Ovary (tissue), 9 donors: ENCODE measurements around the gene FAM184B. TPM values are rescaled to one million over a fixed set of nuclear protein-coding genes. Genes with fewer than 3 reads are reported as not detected.

Experiments
- DNase-seq, 5 donors: peaks; one replicate each; pipeline ENCODE4 v3.0.0-alpha.2; 2019 to 2020
- H3K27ac ChIP-seq, 2 donors: fragments of 200-600 bp; one replicate each; pipeline versions ENCODE4 v1.5.1 to v1.8.0; 2019 to 2022
- H3K27me3 ChIP-seq: fragments of 200-600 bp; one replicate; pipeline ENCODE4 v1.8.0; 2022
- H3K36me3 ChIP-seq: fragments of 200-600 bp; sonication (generic); one replicate; pipeline ENCODE4 v1.5.1; 2019
- H3K4me1 ChIP-seq: one replicate; pipeline ENCODE4 v1.8.1; 2013; ENCODE audit warnings: mild to moderate bottlenecking, moderate library complexity; ENCODE audit not compliant: insufficient read depth
- H3K4me3 ChIP-seq: fragments of 200-600 bp; sonication (generic); one replicate; pipeline ENCODE4 v1.5.1; 2017
- H3K9me3 ChIP-seq, 2 donors: fragments of 200-600 bp in 1 of 2; sonication (generic) in 1 of 2; one replicate each; pipeline versions ENCODE4 v1.5.1 to v1.8.1; 2013 to 2019; ENCODE audit warnings: mild to moderate bottlenecking in 1 of 2, moderate library complexity in 1 of 2
- EP300 ChIP-seq: sonication (generic); formaldehyde crosslinking; IDR thresholded peaks from one replicate; pipeline ENCODE4 v1.6.1; 2017; ENCODE audit warnings: antibody characterized with exemption
- POLR2A ChIP-seq: fragments of 450-650 bp; IDR thresholded peaks from one replicate; pipeline ENCODE4 v1.6.1; 2017; ENCODE audit warnings: antibody characterized with exemption, mild to moderate bottlenecking, moderate library complexity
- WGBS, 3 donors: extraction: QIAGEN DNeasy Blood & Tissue Kit in 1 of 3; methylation state at CpG; one replicate each; pipeline versions ENCODE4 v1.1.5 to v1.1.7; 2013 to 2017; 5-methylcytosine and 5-hydroxymethylcytosine counted together
- intact Hi-C, 4 donors: fragments of 100-400 bp; cut with DNase I; formaldehyde crosslinking; loops; one replicate each; pipeline versions ENCODE4 v1.11.0 to v1.15.1; 2022 to 2023
- polyA plus RNA-seq, 2 donors: library from polyadenylated mRNA; stranded (reverse); fragments of 200-250 nt in 1 of 2; fragments of 350-450 nt in 1 of 2; fragmentation: Illumina TruSeq in 1 of 2; extraction: RNeasy Lipid Tissue Mini Kit (QIAGEN cat#74804) in 1 of 2; gene quantifications; one replicate each; pipeline ENCODE4 v1.2.3, GENCODE V29; 2013 to 2014
- total RNA-seq, 7 donors: library from RNA; depleted of rRNA in 2 of 7; stranded (reverse); fragments of >200 nt in 2 of 7; fragmentation: NEBNext Ultra II Directional in 3 of 7; extraction: Animal tissue kit (Norgen Biotek cat#: 25700) in 3 of 7; gene quantifications; one replicate each; pipeline versions ENCODE4 v1.1.0 to v1.2.4, GENCODE V29; 2016 to 2023
- TF ChIP-seq, protein P1 (sequence below), 3 donors: fragments of 450-650 bp in 2 of 3; fragments of 200-600 bp in 1 of 3; IDR thresholded peaks; one replicate each; pipeline versions ENCODE4 v1.5.1 to v1.8.0; 2016 to 2022; ENCODE audit warnings: antibody characterized with exemption in 3 of 3, mild to moderate bottlenecking in 1 of 3
- donor health status: DM: no; HTN: no; CAD: no; lungs with moderate emphysema.
- donor health status: DM: no; HTN: no; CAD: no.
- donor health status: Bipolar disorder and iron deficiency.
- donor health status: DM: yes; HTN: yes; CAD: no.
- donor health status: DM: no; HTN: no; CAD: no.
- donor health status: DM: yes; HTN: yes; CAD: no.

The FAM184B gene
- total and polyA plus RNA-seq, 9 donors, result 0.03 to 0.17 (median 0.04) TPM; not detected in 5

DNA sequence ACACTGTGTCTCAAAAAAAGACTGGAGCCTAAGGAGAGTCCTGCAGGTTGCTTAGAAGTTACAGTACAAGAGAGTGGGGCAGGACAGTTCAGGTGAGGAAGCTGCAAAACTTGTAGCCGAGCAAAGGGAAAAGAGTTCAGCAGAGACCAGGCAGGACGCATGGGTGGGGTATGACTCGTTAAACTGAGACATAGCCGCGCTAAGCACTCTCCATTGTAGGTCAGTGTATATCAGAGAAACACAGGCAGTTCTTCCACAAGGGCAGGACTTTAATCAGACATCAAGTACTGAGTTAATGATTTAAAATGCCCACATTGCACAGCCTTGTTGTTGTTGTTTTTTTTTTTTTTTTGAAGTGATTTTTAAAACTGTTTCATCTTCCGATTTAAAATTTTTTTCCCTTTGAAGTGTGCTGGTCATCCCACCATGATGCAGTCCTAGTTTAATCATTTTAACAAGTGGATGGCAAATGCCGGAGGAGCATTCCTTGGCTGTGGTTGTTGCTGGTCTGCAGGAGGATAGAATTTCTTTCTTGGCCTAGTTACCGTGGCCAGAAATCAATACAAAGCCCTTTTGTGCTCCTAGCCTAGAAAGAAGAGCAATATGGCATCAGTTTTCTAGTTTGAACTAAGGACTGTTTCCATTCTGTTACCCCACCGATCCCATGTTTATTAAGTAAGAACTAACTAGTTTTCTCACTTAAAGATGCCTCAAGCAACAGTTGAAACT, 194.2 kb downstream of the FAM184B start:
- no peaks in the 10 kb centered on the region for H3K4me1 ChIP-seq
- H3K27ac ChIP-seq, result no peak overlapping the region
- DNase-seq, result no peak
- WGBS, 3 donors, result 90 to 93% (median 90%) methylated on average over 9 of the region's 9 CpGs
- no peaks in the 10 kb centered on the region for H3K36me3 ChIP-seq
- TF ChIP-seq EP300, result no peak
- TF ChIP-seq, protein P1, sequence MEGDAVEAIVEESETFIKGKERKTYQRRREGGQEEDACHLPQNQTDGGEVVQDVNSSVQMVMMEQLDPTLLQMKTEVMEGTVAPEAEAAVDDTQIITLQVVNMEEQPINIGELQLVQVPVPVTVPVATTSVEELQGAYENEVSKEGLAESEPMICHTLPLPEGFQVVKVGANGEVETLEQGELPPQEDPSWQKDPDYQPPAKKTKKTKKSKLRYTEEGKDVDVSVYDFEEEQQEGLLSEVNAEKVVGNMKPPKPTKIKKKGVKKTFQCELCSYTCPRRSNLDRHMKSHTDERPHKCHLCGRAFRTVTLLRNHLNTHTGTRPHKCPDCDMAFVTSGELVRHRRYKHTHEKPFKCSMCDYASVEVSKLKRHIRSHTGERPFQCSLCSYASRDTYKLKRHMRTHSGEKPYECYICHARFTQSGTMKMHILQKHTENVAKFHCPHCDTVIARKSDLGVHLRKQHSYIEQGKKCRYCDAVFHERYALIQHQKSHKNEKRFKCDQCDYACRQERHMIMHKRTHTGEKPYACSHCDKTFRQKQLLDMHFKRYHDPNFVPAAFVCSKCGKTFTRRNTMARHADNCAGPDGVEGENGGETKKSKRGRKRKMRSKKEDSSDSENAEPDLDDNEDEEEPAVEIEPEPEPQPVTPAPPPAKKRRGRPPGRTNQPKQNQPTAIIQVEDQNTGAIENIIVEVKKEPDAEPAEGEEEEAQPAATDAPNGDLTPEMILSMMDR (IDR thresholded peaks at IDR 0.05), result no peak
- no peak for TF ChIP-seq POLR2A
- H3K4me3 ChIP-seq, result no peak overlapping the region
- intact Hi-C loops, result no loop called here
- H3K9me3 ChIP-seq, result no peaks in the 10 kb centered on the region
- H3K27me3 ChIP-seq, result no peaks in the 10 kb centered on the region

DNA sequence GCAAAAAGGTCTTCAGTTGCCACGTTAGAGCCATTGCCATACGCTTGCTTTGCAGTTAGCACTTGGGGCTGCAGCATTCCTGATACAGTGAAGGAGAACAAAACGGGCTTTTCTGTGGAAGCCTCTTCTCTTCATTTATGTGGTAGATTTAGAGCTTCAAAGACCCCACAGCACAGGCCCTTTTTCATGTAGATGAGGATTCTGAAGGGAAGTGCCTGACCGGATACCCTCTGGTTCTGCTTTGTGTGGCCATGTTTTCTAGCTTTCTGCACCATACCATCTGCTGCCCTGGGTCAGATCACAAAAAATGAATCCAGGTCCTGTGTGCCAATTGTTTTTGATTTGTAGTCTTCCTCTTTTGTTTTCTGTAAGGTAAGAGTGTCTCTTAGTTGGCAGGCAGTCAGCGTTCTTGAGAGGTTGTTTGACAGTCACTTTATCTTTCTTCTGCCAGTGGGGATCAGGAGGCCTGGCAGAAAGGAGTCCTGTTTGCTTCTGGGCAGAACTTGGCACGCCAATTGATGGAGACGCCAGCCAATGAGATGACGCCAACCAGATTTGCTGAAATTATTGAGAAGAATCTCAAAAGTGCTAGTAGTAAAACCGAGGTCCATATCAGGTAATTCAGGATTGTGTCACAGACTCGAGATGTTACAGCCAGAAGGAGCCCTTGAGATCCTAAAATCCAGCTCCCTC, 196.8 kb downstream of the FAM184B start:
- 87 to 91% (median 90%) methylated on average over 10 of the region's 10 CpGs for whole genome bisulfite sequencing, 3 donors
- intact Hi-C loops, result no loop called here
- no peak overlapping the region for H3K4me3 ChIP-seq
- no peaks in the 10 kb centered on the region for H3K9me3 ChIP-seq
- no peak overlapping the region for H3K27ac ChIP-seq
- no peak for DNase-seq
- H3K36me3 ChIP-seq, result no peaks in the 10 kb centered on the region
- H3K4me1 ChIP-seq, result no peaks in the 10 kb centered on the region
- H3K27me3 ChIP-seq, result no peaks in the 10 kb centered on the region
- TF ChIP-seq EP300, result no peak
- TF ChIP-seq, protein P1 (IDR thresholded peaks at IDR 0.05), result no peak
- TF ChIP-seq POLR2A, result no peak

DNA sequence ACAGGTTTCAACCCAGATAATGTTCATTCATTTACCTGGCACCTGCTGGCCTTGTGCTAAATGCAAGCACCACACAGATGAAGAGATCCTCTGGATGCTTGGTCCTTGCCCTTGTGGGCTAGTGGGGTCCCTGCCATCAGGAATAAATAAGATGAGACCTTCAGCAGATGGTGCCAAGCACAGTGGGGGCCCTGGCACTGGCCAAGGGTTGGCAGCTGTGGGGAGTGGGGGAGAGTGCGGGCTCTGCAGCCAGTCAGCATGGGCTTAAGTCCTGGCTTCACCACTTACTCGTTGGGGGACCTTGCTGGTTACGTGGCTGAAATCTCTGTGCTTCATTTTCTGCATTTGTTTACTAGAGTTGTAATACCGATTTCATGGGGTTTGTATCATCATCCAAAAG, 197.5 kb downstream of the FAM184B start:
- H3K4me1 ChIP-seq, result no peaks in the 10 kb centered on the region
- H3K27me3 ChIP-seq, result no peaks in the 10 kb centered on the region
- TF ChIP-seq EP300 (no peak), POLR2A (no peak)
- TF ChIP-seq, protein P1 (IDR thresholded peaks at IDR 0.05), result no peak
- intact Hi-C loops, result no loop called here
- H3K27ac ChIP-seq, result no peak overlapping the region
- no peak overlapping the region for H3K4me3 ChIP-seq
- H3K36me3 ChIP-seq, result no peaks in the 10 kb centered on the region
- 87 to 95% (median 88%) methylated on average over 4 of the region's 4 CpGs for WGBS, 3 donors
- no peaks in the 10 kb centered on the region for H3K9me3 ChIP-seq
- no peak for DNase-seq

DNA sequence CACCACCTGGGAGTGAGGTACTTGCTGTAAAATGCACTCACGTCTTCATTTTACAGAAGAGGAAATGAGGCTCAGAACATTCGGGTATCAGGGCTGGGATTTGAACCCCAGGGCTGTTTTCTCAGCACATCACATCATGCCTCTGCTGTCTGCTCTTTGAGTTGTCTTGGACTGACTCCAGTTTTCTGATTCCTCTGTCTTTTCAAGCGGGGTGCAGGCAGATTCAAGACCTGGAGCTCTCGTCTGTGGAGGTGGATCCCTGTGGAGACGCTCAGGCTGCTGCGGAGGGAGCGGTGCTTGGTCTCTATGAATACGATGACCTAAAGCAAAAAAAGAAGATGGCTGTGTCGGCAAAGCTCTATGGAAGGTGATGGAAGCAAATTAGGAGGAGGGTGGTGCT, 198.1 kb downstream of the FAM184B start:
- H3K4me1 ChIP-seq, result peaks cover 3% of the 10 kb centered on the region
- intact Hi-C loops, result no loop called here
- H3K36me3 ChIP-seq, result no peaks in the 10 kb centered on the region
- WGBS, 3 donors, result 89 to 94% (median 91%) methylated on average over 9 of the region's 9 CpGs
- no peak for DNase-seq
- H3K27ac ChIP-seq, result no peak overlapping the region
- H3K9me3 ChIP-seq, result no peaks in the 10 kb centered on the region
- no peak overlapping the region for H3K4me3 ChIP-seq
- no peak for TF ChIP-seq POLR2A
- TF ChIP-seq, protein P1 (IDR thresholded peaks at IDR 0.05), result no peak
- no peak for TF ChIP-seq EP300
- no peaks in the 10 kb centered on the region for H3K27me3 ChIP-seq
